ENCODE measurements around the gene CYB561D1.
A peak's percentile ranks its signal among the peaks of the same experiment; 100 is the strongest.

Gene CYB561D1

DNA sequence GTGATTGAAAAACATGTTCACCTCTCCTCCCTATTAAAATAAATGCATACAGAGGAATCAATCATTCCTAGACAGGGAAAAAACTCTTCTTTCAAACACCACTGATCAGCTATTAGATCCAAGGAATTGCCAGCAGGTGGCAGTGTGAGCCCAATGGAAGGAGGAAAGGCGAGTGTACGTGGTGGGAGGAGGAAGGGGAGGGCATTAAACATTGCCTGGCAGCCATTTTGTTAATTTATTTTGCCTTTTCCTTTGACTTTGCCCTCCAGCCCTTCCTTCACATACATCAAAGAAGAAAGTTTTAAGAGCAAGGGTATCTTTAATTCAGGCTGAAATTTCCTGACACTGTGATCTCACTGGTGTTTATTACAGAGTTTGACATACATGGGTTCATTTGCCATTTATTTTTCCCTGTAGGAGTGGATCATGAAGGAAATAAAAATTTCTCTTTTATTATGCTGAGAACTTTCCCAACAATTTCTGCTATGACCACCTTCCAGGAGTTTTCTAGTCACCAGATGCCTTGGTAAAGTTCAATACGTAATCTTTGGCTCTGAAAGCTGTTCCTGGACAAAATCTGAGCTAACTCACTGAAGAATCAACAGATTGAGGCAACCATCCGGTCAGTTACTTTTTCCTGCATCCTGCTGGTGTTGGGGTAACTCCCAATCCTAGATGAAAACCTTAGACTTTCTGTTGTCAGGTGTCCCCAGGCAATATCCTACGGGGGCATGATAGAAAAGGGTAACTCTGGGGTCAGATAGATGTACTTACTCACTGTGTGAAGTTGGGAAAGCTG is 52.6 kb downstream of the CYB561D1 start:
- DNase-seq (ENCODE audit: low read depth in 4 of 4, low spot score in 1 of 4), result peak; percentile 81 to 90 (median 85)

DNA sequence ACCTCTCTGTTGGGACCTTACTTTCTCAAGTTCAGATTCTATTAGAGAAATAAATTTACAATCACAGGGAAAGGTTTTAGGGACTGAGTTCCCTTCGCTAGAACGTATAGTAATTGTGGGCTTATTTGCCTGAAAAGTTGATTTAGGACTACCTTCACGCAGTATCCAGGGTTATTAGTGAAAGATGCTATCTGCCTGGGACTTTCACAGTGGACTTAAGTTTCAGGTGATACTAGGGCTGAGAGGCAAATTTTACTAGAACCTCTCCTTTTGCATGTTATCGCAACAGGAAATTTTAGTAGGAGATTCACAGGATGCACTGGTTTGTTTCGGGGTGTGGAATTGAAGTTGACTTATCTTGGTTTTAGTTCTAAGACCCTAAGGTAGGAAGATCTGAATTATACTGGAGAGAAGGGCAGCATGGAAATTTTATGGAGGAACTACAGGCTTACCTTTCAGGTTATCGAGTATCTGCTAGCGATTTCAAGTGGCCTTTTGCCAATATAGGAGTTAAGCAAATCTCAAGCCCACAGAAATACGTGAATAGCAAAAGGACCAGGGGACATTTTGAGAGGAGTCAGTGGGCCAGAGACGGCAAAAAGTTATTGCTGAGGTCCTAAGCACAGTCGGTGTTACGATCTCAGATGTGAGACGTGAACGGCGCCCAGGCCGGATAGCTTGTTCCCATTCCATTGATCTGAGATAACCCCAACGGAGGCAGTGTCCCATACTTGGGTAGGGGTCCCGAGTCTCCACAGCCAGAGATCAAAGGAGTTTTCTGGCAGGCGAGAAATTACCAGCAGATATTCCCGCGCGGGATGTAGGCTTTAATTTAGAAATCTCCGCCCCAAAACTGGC is 53.8 kb downstream of the CYB561D1 start:
- DNase-seq (ENCODE audit: low read depth in 4 of 4, low spot score in 1 of 4), result peak in 1 of 4 experiments; percentile 5

DNA sequence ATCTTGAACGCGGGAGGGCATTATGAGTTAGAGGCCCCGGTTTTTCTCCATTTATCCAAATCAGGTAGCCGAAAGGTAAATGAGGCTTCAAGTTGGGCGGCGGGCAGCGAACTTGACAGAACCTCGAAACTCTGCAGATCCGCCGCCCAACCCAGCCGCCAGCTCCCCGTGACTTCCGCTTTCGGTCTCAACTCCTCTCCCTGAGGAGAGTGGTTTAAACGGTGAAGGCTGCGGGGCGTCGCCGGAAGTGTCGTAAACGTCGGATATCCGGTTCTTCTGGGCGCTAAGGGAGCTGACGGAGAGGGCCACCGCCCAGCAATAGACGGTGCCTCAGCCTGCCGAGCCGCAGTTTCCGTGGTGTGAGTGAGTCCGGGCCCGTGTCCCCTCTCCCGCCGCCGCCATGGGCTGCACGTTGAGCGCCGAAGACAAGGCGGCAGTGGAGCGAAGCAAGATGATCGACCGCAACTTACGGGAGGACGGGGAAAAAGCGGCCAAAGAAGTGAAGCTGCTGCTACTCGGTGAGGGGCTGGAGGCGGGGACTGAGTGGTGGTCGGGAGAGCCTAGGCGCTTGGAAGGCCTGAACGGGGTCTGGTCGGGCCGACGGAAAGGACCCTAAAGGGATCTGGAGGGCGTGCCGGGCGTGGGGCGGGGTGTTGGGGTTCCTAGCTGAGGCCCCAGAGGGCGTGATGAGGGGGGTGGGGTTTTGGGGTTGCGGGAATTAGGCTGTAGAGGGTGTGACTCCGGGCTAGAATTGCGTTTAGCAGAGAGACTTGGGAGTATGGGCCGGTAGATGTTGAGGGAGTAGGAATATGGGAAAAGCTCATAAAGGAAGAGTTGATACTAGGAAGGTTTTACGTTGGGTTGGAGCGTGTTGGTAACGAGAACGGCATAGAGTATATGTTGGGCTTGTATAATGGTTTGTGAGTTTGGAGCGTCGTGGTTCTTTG is 54.7 kb downstream of the CYB561D1 start, which contains the start of gene GNAI3:
Gene GNAI3 (plus strand): TSS at position 295 of the 947 bp plus-strand sequence. CDS start 106 bp downstream, at position 401.
- DNase-seq (ENCODE audit: low read depth in 4 of 4, low spot score in 1 of 4), result peak; percentile 83 to 92 (median 88)
